Inflammatory macrophage (primary cell): ENCODE results near the gene PAX8.
"Not testable (repeated sequence)": the region's sequence is repeated elsewhere in the genome, so short reads cannot be mapped to it uniquely, and the experiment has no call there.

Source experiments
- DNase-seq, 2 donors: peaks; one replicate each; pipeline ENCODE4 v3.0.0-alpha.2; 2020 to 2022
- total RNA-seq, 18 experiments: gene quantifications; one replicate each; lab custom pipeline; 2026; ENCODE audit warnings: mixed read lengths in 6 of 18, inconsistent platforms in 2 of 18; lab: John Stamatoyannopoulos, UW

PAX8 gene
- 1.0 to 6.6 (median 1.9) reads per million in 18 experiments for total RNA-seq

GRCh38 chr2:113278742-113279139 lies at the start of gene PAX8:
Gene PAX8, minus strand, starts transcription at chr2:113278921. Its CDS starts 527 bp downstream, at chr2:113278394.
- DNase-seq = no peak

- no peak for DNase-seq
These were observed 49.3 kb upstream of the PAX8 start for GRCh38 chr2:113328043-113328442.

GRCh38 chr2:113325161-113325731 lies 46.5 kb upstream of the PAX8 start:
- not testable (repeated sequence) for DNase-seq

GRCh38 chr2:113324684-113325160 lies 46.0 kb upstream of the PAX8 start:
- DNase-seq = no peak

GRCh38 chr2:113323129-113323528 lies 44.4 kb upstream of the PAX8 start:
- not testable (repeated sequence) for DNase-seq

GRCh38 chr2:113320106-113320505 lies 41.4 kb upstream of the PAX8 start:
- DNase-seq = not testable (repeated sequence)

- not testable (repeated sequence) for DNase-seq
These were observed 40.2 kb upstream of the PAX8 start for GRCh38 chr2:113318941-113319340.

GRCh38 chr2:113316085-113316484 lies 37.4 kb upstream of the PAX8 start:
- no peak for DNase-seq

GRCh38 chr2:113314663-113315062 lies 35.9 kb upstream of the PAX8 start:
- not testable (repeated sequence) for DNase-seq

GRCh38 chr2:113314176-113314575 lies 35.5 kb upstream of the PAX8 start:
- DNase-seq = not testable (repeated sequence)

GRCh38 chr2:113311781-113312180 lies 33.1 kb upstream of the PAX8 start:
- DNase-seq = not testable (repeated sequence)

- DNase-seq = not testable (repeated sequence)
These were observed 32.5 kb upstream of the PAX8 start for GRCh38 chr2:113311191-113311590.

- DNase-seq = peak; percentile 31 to 55
These were observed 31.1 kb upstream of the PAX8 start for GRCh38 chr2:113309655-113310387.

- not testable (repeated sequence) for DNase-seq
These were observed 30.1 kb upstream of the PAX8 start for GRCh38 chr2:113308784-113309183.

- DNase-seq = not testable (repeated sequence)
These were observed 27.5 kb upstream of the PAX8 start for GRCh38 chr2:113306207-113306606.

GRCh38 chr2:113305749-113306148 lies 27.0 kb upstream of the PAX8 start:
- not testable (repeated sequence) for DNase-seq

GRCh38 chr2:113305146-113305545 lies 26.4 kb upstream of the PAX8 start:
- DNase-seq = no peak

- DNase-seq = no peak
These were observed 26.0 kb upstream of the PAX8 start for GRCh38 chr2:113304702-113305101.

- DNase-seq = not testable (repeated sequence)
These were observed 23.7 kb upstream of the PAX8 start for GRCh38 chr2:113302216-113302980.

- no peak for DNase-seq
These were observed 21.6 kb upstream of the PAX8 start for GRCh38 chr2:113300281-113300680.

- no peak for DNase-seq
These were observed 19.5 kb upstream of the PAX8 start for GRCh38 chr2:113298176-113298575.

GRCh38 chr2:113297590-113297989 lies 18.9 kb upstream of the PAX8 start:
- DNase-seq = peak; percentile 17 to 55

- no peak for DNase-seq
These were observed 12.5 kb upstream of the PAX8 start for GRCh38 chr2:113291191-113291590.
